HFFc6 (cell line): ENCODE measurements around the gene TRIM29. TPM values are rescaled to one million over a fixed set of nuclear protein-coding genes. Genes with fewer than 3 reads are reported as not detected.

Experiments
- DNase-seq: peaks from one replicate; pipeline ENCODE4 v3.0.0-alpha.2; 2018
- H3K27ac Mint-ChIP-seq: 2 replicates; pipeline ENCODE4 v1.8.0; 2020; ENCODE audit warnings: mild to moderate bottlenecking, mixed read lengths
- H3K27me3 Mint-ChIP-seq: 2 replicates; pipeline ENCODE4 v1.8.0; 2021; ENCODE audit warnings: mild to moderate bottlenecking, moderate library complexity, mixed read lengths; ENCODE audit not compliant: insufficient read depth
- H3K36me3 Mint-ChIP-seq: 2 replicates; pipeline ENCODE4 v1.8.0; 2021; ENCODE audit warnings: low read depth, mixed read lengths
- H3K4me1 Mint-ChIP-seq: 2 replicates; pipeline ENCODE4 v1.8.0; 2020; ENCODE audit warnings: low read depth, mixed read lengths
- H3K4me3 Mint-ChIP-seq: 2 replicates; pipeline ENCODE4 v1.8.0; 2020; ENCODE audit warnings: mild to moderate bottlenecking, moderate library complexity, mixed read lengths
- H3K9me3 Mint-ChIP-seq: 2 replicates; pipeline ENCODE4 v1.8.0; 2020; ENCODE audit warnings: mild to moderate bottlenecking, mixed read lengths
- total RNA-seq, 6 experiments: library from RNA; stranded (reverse); fragmentation: NEBNext Ultra II Directional; extraction: Animal tissue kit (Norgen Biotek cat#: 25700); gene quantifications; 2 replicates in 1 of 6; 3 replicates in 5 of 6; pipeline ENCODE4 v1.2.3, GENCODE V29; 2021
- TF ChIP-seq, protein P1 (sequence below): fragments of 200-600 bp; sonication (generic); IDR thresholded peaks from 2 replicates; pipeline ENCODE4 v1.5.0; 2021; ENCODE audit warnings: antibody characterized with exemption, mild to moderate bottlenecking

Gene TRIM29
- total RNA-seq, 6 experiments from 2014 or later = 1.5 to 3.2 (median 3.1) TPM

DNA sequence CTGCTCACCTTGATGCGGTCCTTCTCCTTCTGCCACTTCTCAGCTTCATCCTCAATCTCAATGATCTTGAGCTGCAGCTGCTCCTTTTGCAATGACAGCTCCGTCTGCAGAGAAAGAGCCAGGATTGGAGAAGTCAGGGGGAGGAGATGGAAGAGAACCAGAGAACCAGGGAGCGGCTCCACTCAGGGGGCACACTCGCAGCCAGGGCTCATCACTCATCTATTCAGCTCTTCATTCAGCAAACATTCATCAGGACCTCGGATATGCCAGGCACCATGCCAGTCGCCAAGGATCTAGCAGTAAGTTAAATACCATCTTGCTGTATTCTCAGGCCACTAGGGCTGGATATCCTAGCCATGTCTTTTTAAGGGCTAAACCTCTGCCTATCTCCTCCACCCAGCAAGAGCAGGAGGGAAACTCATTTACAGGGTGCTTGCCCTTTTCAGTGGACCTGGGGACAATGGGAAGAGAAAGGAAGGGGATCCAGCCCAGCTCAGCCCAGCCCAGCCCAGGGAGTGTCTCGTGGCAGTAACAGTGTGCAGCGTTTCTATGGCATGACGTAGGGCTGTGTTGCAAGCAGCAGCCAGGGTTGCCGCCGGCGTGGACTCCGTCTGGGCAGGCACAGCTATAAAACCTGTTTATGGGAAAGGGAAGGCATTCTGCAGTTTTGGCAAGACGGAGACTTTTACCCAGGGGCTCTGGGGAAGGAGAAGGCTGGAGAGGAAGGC, 9.4 kb downstream of the TRIM29 start:
- H3K27ac Mint-ChIP-seq = peak overlapping the region; percentile 89
- peaks cover 15% of the 10 kb centered on the region for H3K27me3 Mint-ChIP-seq
- peak overlapping the region; percentile 78 for H3K4me3 Mint-ChIP-seq
- TF ChIP-seq, protein P1, sequence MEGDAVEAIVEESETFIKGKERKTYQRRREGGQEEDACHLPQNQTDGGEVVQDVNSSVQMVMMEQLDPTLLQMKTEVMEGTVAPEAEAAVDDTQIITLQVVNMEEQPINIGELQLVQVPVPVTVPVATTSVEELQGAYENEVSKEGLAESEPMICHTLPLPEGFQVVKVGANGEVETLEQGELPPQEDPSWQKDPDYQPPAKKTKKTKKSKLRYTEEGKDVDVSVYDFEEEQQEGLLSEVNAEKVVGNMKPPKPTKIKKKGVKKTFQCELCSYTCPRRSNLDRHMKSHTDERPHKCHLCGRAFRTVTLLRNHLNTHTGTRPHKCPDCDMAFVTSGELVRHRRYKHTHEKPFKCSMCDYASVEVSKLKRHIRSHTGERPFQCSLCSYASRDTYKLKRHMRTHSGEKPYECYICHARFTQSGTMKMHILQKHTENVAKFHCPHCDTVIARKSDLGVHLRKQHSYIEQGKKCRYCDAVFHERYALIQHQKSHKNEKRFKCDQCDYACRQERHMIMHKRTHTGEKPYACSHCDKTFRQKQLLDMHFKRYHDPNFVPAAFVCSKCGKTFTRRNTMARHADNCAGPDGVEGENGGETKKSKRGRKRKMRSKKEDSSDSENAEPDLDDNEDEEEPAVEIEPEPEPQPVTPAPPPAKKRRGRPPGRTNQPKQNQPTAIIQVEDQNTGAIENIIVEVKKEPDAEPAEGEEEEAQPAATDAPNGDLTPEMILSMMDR = no peak
- H3K9me3 Mint-ChIP-seq = no peaks in the 10 kb centered on the region
- peak; percentile 77 for DNase-seq
- H3K4me1 Mint-ChIP-seq = peaks cover 41% of the 10 kb centered on the region
- H3K36me3 Mint-ChIP-seq = no peaks in the 10 kb centered on the region

DNA sequence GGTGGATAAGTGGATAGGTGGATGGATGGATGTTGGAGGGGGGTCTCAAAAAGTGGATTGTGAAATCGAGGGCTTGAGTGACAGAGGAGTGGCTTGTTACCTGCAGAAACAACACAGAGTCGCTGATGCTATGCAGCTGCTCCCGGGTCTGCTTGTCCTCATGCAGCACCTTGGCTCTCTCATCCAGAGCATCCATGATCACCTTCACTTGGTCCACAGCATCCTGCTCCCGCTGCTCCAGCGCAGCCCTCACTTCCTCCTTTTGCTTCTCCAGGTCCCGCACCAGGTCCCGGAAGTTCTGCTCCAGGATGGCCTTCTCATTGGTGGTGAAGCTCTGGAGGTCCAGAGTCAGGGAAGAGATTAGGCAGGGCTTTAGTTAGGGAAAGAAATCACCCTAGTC, 10.7 kb downstream of the TRIM29 start:
- H3K9me3 Mint-ChIP-seq = no peaks in the 10 kb centered on the region
- H3K4me1 Mint-ChIP-seq = peaks cover 42% of the 10 kb centered on the region
- TF ChIP-seq, protein P1 = no peak
- H3K36me3 Mint-ChIP-seq = no peaks in the 10 kb centered on the region
- H3K4me3 Mint-ChIP-seq = no peak overlapping the region
- no peak for DNase-seq
- H3K27me3 Mint-ChIP-seq = peaks cover 12% of the 10 kb centered on the region
- H3K27ac Mint-ChIP-seq = no peak overlapping the region

- Mint-ChIP-seq H3K27ac (no peak overlapping the region), H3K4me3 (no peak overlapping the region), H3K9me3 (no peaks in the 10 kb centered on the region), H3K36me3 (no peaks in the 10 kb centered on the region), H3K27me3 (peaks cover 8% of the 10 kb centered on the region), H3K4me1 (peaks cover 42% of the 10 kb centered on the region)
- no peak for DNase-seq
- TF ChIP-seq, protein P1 = no peak
Measured at GRCh38 chr11:120126620-120127019, 11.3 kb downstream of the TRIM29 start.

DNA sequence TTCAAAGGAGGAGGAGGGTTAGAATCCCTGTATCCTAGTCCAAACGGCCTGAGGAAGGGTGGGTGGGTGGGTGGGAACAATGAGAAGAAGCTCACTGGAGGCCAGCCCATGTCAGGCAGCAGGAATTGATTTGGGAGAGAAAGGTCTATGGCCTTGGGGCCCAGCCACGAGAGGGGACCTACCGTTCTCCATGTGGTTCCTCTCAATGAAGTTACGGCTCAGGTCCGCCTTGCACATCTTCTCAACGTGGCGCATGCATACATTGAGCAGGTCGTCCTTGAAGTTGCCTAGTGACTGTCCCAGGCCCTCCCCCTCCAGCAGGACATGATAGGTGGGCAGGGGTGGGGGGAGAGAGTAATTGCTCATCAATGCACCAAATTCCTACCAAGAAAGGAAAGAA, 12.4 kb downstream of the TRIM29 start:
- Mint-ChIP-seq H3K4me3 (no peak overlapping the region), H3K27ac (no peak overlapping the region), H3K36me3 (no peaks in the 10 kb centered on the region), H3K4me1 (peaks cover 42% of the 10 kb centered on the region), H3K27me3 (peaks cover 11% of the 10 kb centered on the region), H3K9me3 (no peaks in the 10 kb centered on the region)
- no peak for DNase-seq
- TF ChIP-seq, protein P1 = no peak

DNA sequence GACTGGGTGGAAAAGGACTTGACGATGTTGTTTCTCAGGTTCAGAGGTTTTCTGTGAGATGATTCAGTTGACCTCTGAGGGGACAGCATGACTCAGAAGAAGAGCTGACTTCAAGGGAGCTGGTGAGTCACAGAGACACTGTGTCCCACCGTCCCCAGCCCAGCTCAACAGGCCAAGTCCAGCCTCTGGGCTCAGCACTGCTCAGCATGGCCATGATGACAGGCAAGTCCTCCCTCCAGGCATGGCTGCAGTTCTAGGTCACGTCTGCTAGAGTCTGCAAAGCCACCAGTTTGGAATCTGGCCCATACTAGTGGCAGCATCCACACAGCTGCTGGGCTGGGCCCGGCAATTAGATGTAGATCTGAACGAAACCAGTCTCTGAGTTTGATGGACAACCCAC, 12.9 kb downstream of the TRIM29 start:
- TF ChIP-seq, protein P1 = no peak
- H3K36me3 Mint-ChIP-seq = no peaks in the 10 kb centered on the region
- no peak overlapping the region for H3K4me3 Mint-ChIP-seq
- H3K27me3 Mint-ChIP-seq = peaks cover 14% of the 10 kb centered on the region
- DNase-seq = peak; percentile 79
- H3K4me1 Mint-ChIP-seq = peaks cover 42% of the 10 kb centered on the region
- no peaks in the 10 kb centered on the region for H3K9me3 Mint-ChIP-seq
- no peak overlapping the region for H3K27ac Mint-ChIP-seq
